Activated naive CD4-positive, alpha-beta T cell treated with anti-CD3 and anti-CD28 coated beads, Interleukin-2, amount 50 U/mL, for 24 hours (primary cell): ENCODE data around the gene RNF112.

Experiments used
- H3K27ac Mint-ChIP-seq: one replicate; pipeline ENCODE4 v1.8.0; 2021; ENCODE audit warnings: mild to moderate bottlenecking, mixed read lengths
- H3K27me3 Mint-ChIP-seq: one replicate; pipeline ENCODE4 v1.8.0; 2021; ENCODE audit warnings: mixed read lengths
- H3K36me3 Mint-ChIP-seq: one replicate; pipeline ENCODE4 v1.8.0; 2021; ENCODE audit warnings: mixed read lengths
- H3K4me1 Mint-ChIP-seq: one replicate; pipeline ENCODE4 v1.8.0; 2021; ENCODE audit warnings: mixed read lengths
- H3K4me3 Mint-ChIP-seq: one replicate; pipeline ENCODE4 v1.8.0; 2021; ENCODE audit warnings: mild to moderate bottlenecking, mixed read lengths
- H3K9me3 Mint-ChIP-seq: one replicate; pipeline ENCODE4 v1.8.0; 2021; ENCODE audit warnings: mixed read lengths

The RNF112 gene

GRCh38 chr17:19381741-19382444 is 29.1 kb upstream of the RNF112 start:
- Mint-ChIP-seq H3K27ac (no peak overlapping the region), H3K9me3 (no peaks in the 10 kb centered on the region), H3K4me3 (no peak overlapping the region), H3K4me1 (peaks cover 11% of the 10 kb centered on the region), H3K36me3 (peaks cover 7% of the 10 kb centered on the region), H3K27me3 (no peaks in the 10 kb centered on the region)

GRCh38 chr17:19382531-19383444 is 28.2 kb upstream of the RNF112 start:
- H3K4me3 Mint-ChIP-seq, result no peak overlapping the region
- no peaks in the 10 kb centered on the region for H3K27me3 Mint-ChIP-seq
- H3K9me3 Mint-ChIP-seq, result no peaks in the 10 kb centered on the region
- no peak overlapping the region for H3K27ac Mint-ChIP-seq
- peaks cover 7% of the 10 kb centered on the region for H3K36me3 Mint-ChIP-seq
- H3K4me1 Mint-ChIP-seq, result peaks cover 5% of the 10 kb centered on the region

- Mint-ChIP-seq H3K9me3 (no peaks in the 10 kb centered on the region), H3K4me3 (no peak overlapping the region), H3K27ac (no peak overlapping the region), H3K27me3 (no peaks in the 10 kb centered on the region), H3K4me1 (peaks cover 5% of the 10 kb centered on the region), H3K36me3 (peaks cover 7% of the 10 kb centered on the region)
These were observed 27.2 kb upstream of the RNF112 start for GRCh38 chr17:19383681-19384470.

- Mint-ChIP-seq H3K36me3 (peaks cover 5% of the 10 kb centered on the region), H3K27ac (no peak overlapping the region), H3K4me1 (peaks cover 5% of the 10 kb centered on the region), H3K27me3 (no peaks in the 10 kb centered on the region), H3K9me3 (no peaks in the 10 kb centered on the region), H3K4me3 (no peak overlapping the region)
These were observed 26.2 kb upstream of the RNF112 start for GRCh38 chr17:19384723-19385391.

GRCh38 chr17:19385521-19385983 is 25.5 kb upstream of the RNF112 start:
- no peak overlapping the region for H3K4me3 Mint-ChIP-seq
- peaks cover 5% of the 10 kb centered on the region for H3K4me1 Mint-ChIP-seq
- no peak overlapping the region for H3K27ac Mint-ChIP-seq
- peaks cover 4% of the 10 kb centered on the region for H3K36me3 Mint-ChIP-seq
- no peaks in the 10 kb centered on the region for H3K9me3 Mint-ChIP-seq
- no peaks in the 10 kb centered on the region for H3K27me3 Mint-ChIP-seq

- no peaks in the 10 kb centered on the region for H3K9me3 Mint-ChIP-seq
- H3K27me3 Mint-ChIP-seq, result no peaks in the 10 kb centered on the region
- no peaks in the 10 kb centered on the region for H3K36me3 Mint-ChIP-seq
- peak overlapping the region; percentile 74 for H3K27ac Mint-ChIP-seq
- H3K4me3 Mint-ChIP-seq, result no peak overlapping the region
- peaks cover 5% of the 10 kb centered on the region for H3K4me1 Mint-ChIP-seq
These were observed 24.7 kb upstream of the RNF112 start for GRCh38 chr17:19386051-19386929.

- peak within 1 kb of the TSS; percentile 74 for H3K27ac Mint-ChIP-seq
- H3K4me3 Mint-ChIP-seq, result no peak within 1 kb of the TSS
- peaks cover 5% of the 10 kb centered on the region for H3K4me1 Mint-ChIP-seq
These were observed 23.8 kb upstream of the RNF112 start, which contains the start of gene MFAP4 for GRCh38 chr17:19386974-19387920. MFAP4 (minus strand) TSS chr17:19387190; CDS start chr17:19387155, 35 bp downstream.

GRCh38 chr17:19387921-19388521 is 23.0 kb upstream of the RNF112 start:
- Mint-ChIP-seq H3K27me3 (no peaks in the 10 kb centered on the region), H3K36me3 (no peaks in the 10 kb centered on the region), H3K9me3 (no peaks in the 10 kb centered on the region), H3K4me1 (peaks cover 5% of the 10 kb centered on the region), H3K27ac (no peak overlapping the region), H3K4me3 (no peak overlapping the region)

More at GRCh38 chr17:19386974-19387920, 23.8 kb upstream of the RNF112 start, which contains the start of gene MFAP4:
- Mint-ChIP-seq H3K36me3 (no peaks in the 10 kb centered on the region), H3K27me3 (no peaks in the 10 kb centered on the region), H3K9me3 (no peaks in the 10 kb centered on the region)

- Mint-ChIP-seq H3K9me3 (no peaks in the 10 kb centered on the region), H3K4me3 (no peak overlapping the region), H3K27me3 (no peaks in the 10 kb centered on the region), H3K4me1 (peaks cover 5% of the 10 kb centered on the region), H3K36me3 (no peaks in the 10 kb centered on the region), H3K27ac (no peak overlapping the region)
These were observed 21.9 kb upstream of the RNF112 start for GRCh38 chr17:19388791-19389785.

GRCh38 chr17:19390951-19391350 is 20.1 kb upstream of the RNF112 start:
- H3K9me3 Mint-ChIP-seq, result no peaks in the 10 kb centered on the region
- H3K4me3 Mint-ChIP-seq, result no peak overlapping the region
- H3K27ac Mint-ChIP-seq, result no peak overlapping the region
- no peaks in the 10 kb centered on the region for H3K27me3 Mint-ChIP-seq
- no peaks in the 10 kb centered on the region for H3K4me1 Mint-ChIP-seq
- H3K36me3 Mint-ChIP-seq, result no peaks in the 10 kb centered on the region

- no peak overlapping the region for H3K4me3 Mint-ChIP-seq
- no peaks in the 10 kb centered on the region for H3K9me3 Mint-ChIP-seq
- no peaks in the 10 kb centered on the region for H3K27me3 Mint-ChIP-seq
- no peaks in the 10 kb centered on the region for H3K36me3 Mint-ChIP-seq
- no peak overlapping the region for H3K27ac Mint-ChIP-seq
- no peaks in the 10 kb centered on the region for H3K4me1 Mint-ChIP-seq
These were observed 19.6 kb upstream of the RNF112 start for GRCh38 chr17:19391432-19391831.

GRCh38 chr17:19392303-19392702 is 18.7 kb upstream of the RNF112 start:
- H3K9me3 Mint-ChIP-seq, result no peaks in the 10 kb centered on the region
- H3K27me3 Mint-ChIP-seq, result no peaks in the 10 kb centered on the region
- no peaks in the 10 kb centered on the region for H3K36me3 Mint-ChIP-seq
- H3K4me3 Mint-ChIP-seq, result no peak overlapping the region
- H3K4me1 Mint-ChIP-seq, result no peaks in the 10 kb centered on the region
- no peak overlapping the region for H3K27ac Mint-ChIP-seq
